Progenitor cell of endocrine pancreas (in vitro differentiated cells): ENCODE measurements around the gene YBX1. TPM values are rescaled to one million over a fixed set of nuclear protein-coding genes. Genes with fewer than 3 reads are reported as not detected.

ENCODE experiments used
- DNase-seq: peaks from one replicate; pipeline ENCODE4 v3.0.0; 2021; ENCODE audit warnings: low spot score; ENCODE audit not compliant: unreplicated experiment
- H3K27ac Mint-ChIP-seq: 2 replicates; pipeline ENCODE4 v1.8.0; 2021; ENCODE audit warnings: mild to moderate bottlenecking, moderate library complexity, mixed read lengths
- H3K27me3 Mint-ChIP-seq: 2 replicates; pipeline ENCODE4 v1.8.0; 2021; ENCODE audit warnings: mixed read lengths
- H3K36me3 Mint-ChIP-seq: 2 replicates; pipeline ENCODE4 v1.8.0; 2022; ENCODE audit warnings: mixed read lengths; ENCODE audit not compliant: insufficient read depth
- H3K4me1 Mint-ChIP-seq: 2 replicates; pipeline ENCODE4 v1.8.0; 2021; ENCODE audit warnings: low read depth, mixed read lengths
- H3K4me3 Mint-ChIP-seq: 2 replicates; pipeline ENCODE4 v1.8.0; 2021; ENCODE audit warnings: low read depth, mild to moderate bottlenecking, moderate library complexity, mixed read lengths
- H3K9me3 Mint-ChIP-seq: 2 replicates; pipeline ENCODE4 v1.8.0; 2021; ENCODE audit warnings: low read depth, mixed read lengths
- CTCF ChIP-seq: fragments of 200-600 bp; sonication (generic); IDR thresholded peaks from one replicate; pipeline ENCODE4 v1.5.0; 2021; ENCODE audit warnings: antibody characterized with exemption, mild to moderate bottlenecking; ENCODE audit not compliant: unreplicated experiment
- total RNA-seq: library from RNA; stranded (reverse); gene quantifications from 2 replicates; pipeline ENCODE4 v1.2.1, GENCODE V29; 2021

Gene YBX1
- total RNA-seq, 1 donor from 2014 or later, result 588 TPM

- no peak for TF ChIP-seq CTCF
- no peaks in the 10 kb centered on the region for H3K9me3 Mint-ChIP-seq
- no peaks in the 10 kb centered on the region for H3K36me3 Mint-ChIP-seq
- no peaks in the 10 kb centered on the region for H3K27me3 Mint-ChIP-seq
- no peak for DNase-seq
- no peaks in the 10 kb centered on the region for H3K4me1 Mint-ChIP-seq
- no peak overlapping the region for H3K4me3 Mint-ChIP-seq
- H3K27ac Mint-ChIP-seq, result no peak overlapping the region
Observed at GRCh38 chr1:42730988-42731387, 48.8 kb downstream of the YBX1 start.

GRCh38 chr1:42731585-42731984, 49.4 kb downstream of the YBX1 start:
- no peaks in the 10 kb centered on the region for H3K36me3 Mint-ChIP-seq
- H3K4me1 Mint-ChIP-seq, result no peaks in the 10 kb centered on the region
- H3K9me3 Mint-ChIP-seq, result no peaks in the 10 kb centered on the region

GRCh38 chr1:42732126-42732680, 50.0 kb downstream of the YBX1 start:
- Mint-ChIP-seq H3K27ac (no peak overlapping the region), H3K9me3 (no peaks in the 10 kb centered on the region), H3K36me3 (no peaks in the 10 kb centered on the region), H3K27me3 (no peaks in the 10 kb centered on the region), H3K4me3 (no peak overlapping the region), H3K4me1 (no peaks in the 10 kb centered on the region)
- no peak for TF ChIP-seq CTCF
- no peak for DNase-seq

More at GRCh38 chr1:42731585-42731984, 49.4 kb downstream of the YBX1 start:
- no peak overlapping the region for H3K27ac Mint-ChIP-seq
- no peak for TF ChIP-seq CTCF
- no peak overlapping the region for H3K4me3 Mint-ChIP-seq
- H3K27me3 Mint-ChIP-seq, result no peaks in the 10 kb centered on the region
- no peak for DNase-seq

GRCh38 chr1:42733415-42734200, 51.4 kb downstream of the YBX1 start:
- Mint-ChIP-seq H3K4me3 (no peak overlapping the region), H3K4me1 (no peaks in the 10 kb centered on the region), H3K9me3 (no peaks in the 10 kb centered on the region), H3K27me3 (no peaks in the 10 kb centered on the region), H3K36me3 (no peaks in the 10 kb centered on the region), H3K27ac (no peak overlapping the region)
- no peak for DNase-seq
- no peak for TF ChIP-seq CTCF

GRCh38 chr1:42734201-42735035, 52.2 kb downstream of the YBX1 start:
- Mint-ChIP-seq H3K9me3 (no peaks in the 10 kb centered on the region), H3K4me1 (peaks cover 2% of the 10 kb centered on the region), H3K36me3 (no peaks in the 10 kb centered on the region), H3K4me3 (no peak overlapping the region), H3K27me3 (no peaks in the 10 kb centered on the region), H3K27ac (no peak overlapping the region)
- no peak for TF ChIP-seq CTCF
- DNase-seq, result no peak
